OCI-LY1 (cell line): ENCODE results near the gene TGM2.

Source experiments
- H2AFZ ChIP-seq: fragments of 200-600 bp; sonication (generic), shearing (Covaris generic); 2 replicates; pipeline ENCODE4 v1.6.0; 2014; ENCODE audit warnings: antibody characterized with exemption, mild to moderate bottlenecking, low read length
- H3F3A ChIP-seq: fragments of 200-600 bp; sonication (generic), shearing (Covaris generic); 2 replicates; pipeline ENCODE4 v1.6.0; 2014; ENCODE audit warnings: mild to moderate bottlenecking, antibody characterized with exemption, low read length, moderate library complexity; ENCODE audit not compliant: insufficient read depth
- H3K27ac ChIP-seq: fragments of 200-600 bp; sonication (generic); 2 replicates; pipeline ENCODE4 v1.5.1; 2014; ENCODE audit warnings: low read length, mixed run types, mild to moderate bottlenecking, low read depth; ENCODE audit not compliant: poor library complexity, severe bottlenecking
- H3K27me3 ChIP-seq: fragments of 200-600 bp; sonication (generic); 2 replicates; pipeline ENCODE4 v1.6.0; 2014; ENCODE audit warnings: antibody characterized with exemption, mild to moderate bottlenecking, low read length, moderate library complexity; ENCODE audit not compliant: insufficient read depth
- H3K36me3 ChIP-seq: fragments of 200-600 bp; sonication (generic); 2 replicates; pipeline ENCODE4 v1.6.1; 2014; ENCODE audit warnings: mild to moderate bottlenecking, antibody characterized with exemption, low read length, moderate library complexity, mixed read lengths; ENCODE audit not compliant: insufficient read depth
- H3K4me1 ChIP-seq: fragments of 200-600 bp; sonication (generic); 2 replicates; pipeline ENCODE4 v1.5.1; 2014; ENCODE audit warnings: mild to moderate bottlenecking, low read length, moderate library complexity; ENCODE audit not compliant: insufficient read depth, severe bottlenecking
- H3K4me2 ChIP-seq: fragments of 200-600 bp; sonication (generic), shearing (Covaris generic); 2 replicates; pipeline ENCODE4 v1.6.1; 2014; ENCODE audit warnings: low read length
- H3K4me3 ChIP-seq: fragments of 200-600 bp; sonication (generic); 2 replicates; pipeline ENCODE4 v1.5.1; 2014; ENCODE audit warnings: low read length, low read depth, mild to moderate bottlenecking, mixed read lengths; ENCODE audit not compliant: poor library complexity, severe bottlenecking
- H3K79me2 ChIP-seq: fragments of 200-600 bp; shearing (Covaris generic); 2 replicates; pipeline ENCODE4 v1.6.1; 2016; ENCODE audit warnings: mixed run types, low read length, mixed read lengths; ENCODE audit not compliant: insufficient read depth
- H3K9ac ChIP-seq: fragments of 200-600 bp; sonication (generic), shearing (Covaris generic); 2 replicates; pipeline ENCODE4 v1.6.1; 2014; ENCODE audit warnings: mild to moderate bottlenecking, low read length, mixed read lengths
- H3K9me2 ChIP-seq: fragments of 200-600 bp; sonication (generic), shearing (Covaris generic); 2 replicates; pipeline ENCODE4 v1.6.1; 2014; ENCODE audit warnings: low read depth, mild to moderate bottlenecking, low read length, mixed read lengths
- H3K9me3 ChIP-seq: fragments of 200-600 bp; shearing (Covaris generic); 2 replicates; pipeline ENCODE4 v1.6.1; 2014; ENCODE audit warnings: low read length, mixed read lengths
- H4K20me1 ChIP-seq: fragments of 200-600 bp; sonication (generic), shearing (Covaris generic); 2 replicates; pipeline ENCODE4 v1.6.0; 2016; ENCODE audit warnings: mild to moderate bottlenecking, low read length; ENCODE audit not compliant: insufficient read depth
- CTCF ChIP-seq: fragments of 200-600 bp; sonication (generic), shearing (Covaris generic); IDR thresholded peaks from 2 replicates; pipeline ENCODE4 v1.5.1; 2017; ENCODE audit warnings: mild to moderate bottlenecking, antibody characterized with exemption, low read length, moderate library complexity, mixed read lengths
- EZH2 ChIP-seq: fragments of 200-600 bp; sonication (generic), shearing (Covaris generic); IDR thresholded peaks from 2 replicates; pipeline ENCODE4 v1.8.0; 2017; ENCODE audit warnings: borderline replicate concordance, mixed run types, mild to moderate bottlenecking, antibody characterized with exemption, low read length, moderate library complexity, mixed read lengths

Gene TGM2

DNA sequence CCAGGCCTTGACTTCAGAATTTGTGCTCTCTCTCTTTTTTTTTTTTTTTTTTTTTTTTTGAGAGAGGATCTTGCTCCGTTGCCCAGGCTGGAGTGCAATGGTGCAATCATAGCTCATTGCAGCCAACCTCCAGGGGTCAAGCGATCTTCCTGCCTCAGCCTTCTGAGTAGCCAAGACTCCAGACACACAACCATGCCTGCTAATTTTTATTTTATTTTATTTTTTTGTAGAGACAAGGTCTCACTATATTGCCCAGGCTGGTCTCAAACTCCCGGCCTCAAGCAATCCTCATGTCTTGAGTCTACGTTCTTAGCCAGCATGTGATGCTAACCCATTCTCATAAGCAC, 19.4 kb downstream of the TGM2 start:
- no peaks in the 10 kb centered on the region for H3K4me1 ChIP-seq
- H3K9me2 ChIP-seq, result no peaks in the 10 kb centered on the region
- H3K4me3 ChIP-seq, result no peak overlapping the region
- no peaks in the 10 kb centered on the region for H3K36me3 ChIP-seq
- H2AFZ ChIP-seq, result no peak overlapping the region
- H3K27me3 ChIP-seq, result no peaks in the 10 kb centered on the region
- H3K4me2 ChIP-seq, result no peak overlapping the region
- TF ChIP-seq EZH2 (no peak), CTCF (no peak)
- no peaks in the 10 kb centered on the region for H4K20me1 ChIP-seq
- H3K9me3 ChIP-seq, result no peaks in the 10 kb centered on the region
- no peak overlapping the region for H3K9ac ChIP-seq
- no peaks in the 10 kb centered on the region for H3F3A ChIP-seq
- no peak overlapping the region for H3K27ac ChIP-seq
- no peaks in the 10 kb centered on the region for H3K79me2 ChIP-seq

DNA sequence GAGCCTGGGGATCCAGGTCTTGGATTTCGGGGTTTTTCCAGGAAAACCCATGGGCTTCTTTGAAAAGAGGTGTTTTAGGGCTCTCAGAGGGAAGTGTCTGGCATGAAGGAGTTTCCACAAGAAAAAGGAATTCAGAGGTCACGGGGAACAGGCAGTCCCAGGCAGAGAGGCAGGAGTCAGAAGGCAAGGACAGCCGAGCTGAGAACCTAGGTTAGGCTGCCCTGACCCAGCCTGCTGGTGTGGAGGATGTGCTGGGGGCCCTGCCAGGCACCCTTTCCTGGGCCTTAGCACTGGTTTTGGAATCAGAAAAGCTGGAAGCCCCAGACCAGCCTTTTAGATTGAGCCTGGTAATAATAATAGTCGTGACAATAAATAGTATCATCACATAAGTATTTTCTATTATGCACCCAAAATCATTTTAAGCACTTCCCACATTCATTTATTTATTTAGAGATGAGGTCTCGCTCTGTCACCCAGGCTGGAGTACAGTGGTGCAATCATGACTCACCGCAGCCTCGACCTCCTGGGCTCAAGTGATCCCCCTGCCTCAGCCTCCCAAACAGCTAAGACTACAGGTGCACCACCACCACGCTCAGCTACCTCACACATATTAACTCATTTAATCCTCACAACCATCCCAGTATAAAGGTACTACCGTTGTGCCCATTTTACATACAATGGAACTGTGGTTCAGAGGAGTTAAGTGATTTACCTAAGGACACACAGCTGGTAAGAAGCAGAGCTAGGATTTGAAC, 19.9 kb downstream of the TGM2 start:
- Histone ChIP-seq H3K4me3 (no peak overlapping the region), H3K27ac (no peak overlapping the region), H2AFZ (no peak overlapping the region)

GRCh38 chr20:38144598-38144973, 20.5 kb downstream of the TGM2 start:
- no peaks in the 10 kb centered on the region for H3K4me1 ChIP-seq
- no peaks in the 10 kb centered on the region for H3K36me3 ChIP-seq
- H3K4me3 ChIP-seq, result no peak overlapping the region
- H3K9me2 ChIP-seq, result no peaks in the 10 kb centered on the region
- no peaks in the 10 kb centered on the region for H4K20me1 ChIP-seq
- no peaks in the 10 kb centered on the region for H3F3A ChIP-seq
- TF ChIP-seq CTCF (no peak), EZH2 (no peak)
- no peaks in the 10 kb centered on the region for H3K9me3 ChIP-seq
- H3K27me3 ChIP-seq, result no peaks in the 10 kb centered on the region
- H3K9ac ChIP-seq, result no peak overlapping the region
- no peak overlapping the region for H2AFZ ChIP-seq
- no peak overlapping the region for H3K4me2 ChIP-seq
- H3K79me2 ChIP-seq, result no peaks in the 10 kb centered on the region
- no peak overlapping the region for H3K27ac ChIP-seq

More for the DNA sequence above, 19.9 kb downstream of the TGM2 start:
- Histone ChIP-seq H3K4me1 (no peaks in the 10 kb centered on the region), H3K4me2 (no peak overlapping the region), H3K36me3 (no peaks in the 10 kb centered on the region), H3K27me3 (no peaks in the 10 kb centered on the region), H3K79me2 (no peaks in the 10 kb centered on the region), H3K9me2 (no peaks in the 10 kb centered on the region), H3F3A (no peaks in the 10 kb centered on the region), H4K20me1 (no peaks in the 10 kb centered on the region), H3K9ac (no peak overlapping the region), H3K9me3 (no peaks in the 10 kb centered on the region)
- no peak for TF ChIP-seq EZH2
- no peak for TF ChIP-seq CTCF
